Measurements from ENCODE around the gene RAE1. TPM values are rescaled to one million over a fixed set of nuclear protein-coding genes. Genes with fewer than 3 reads are reported as not detected.

Gene RAE1
- total and polyA plus RNA-seq, 2 experiments from 2014 or later, result 35.8 to 43.3 TPM

GRCh38 chr20:57325632-57326356 is 25.3 kb upstream of the RAE1 start:
- 97% methylated on average over 12 of the region's 12 CpGs for WGBS (ENCODE audit: low lambda C conversion rate, missing lambda C conversion rate)
- Histone ChIP-seq H4K20me1 (ENCODE audit: insufficient read depth, poor library complexity, severe bottlenecking) (no peaks in the 10 kb centered on the region), H3K79me2 (no peaks in the 10 kb centered on the region), H3K4me1 (ENCODE audit: insufficient read depth) (no peaks in the 10 kb centered on the region), H3K27me3 (peaks cover 1% of the 10 kb centered on the region), H3K9me2 (replicated peaks; ENCODE audit: insufficient read depth) (no peaks in the 10 kb centered on the region), H2AFZ (no peak overlapping the region), H3K36me3 (replicated peaks; ENCODE audit: insufficient read depth, low read depth) (no peaks in the 10 kb centered on the region), H3K27ac (no peak overlapping the region), H3K4me3 (no peak overlapping the region), H3K9me3 (ENCODE audit: low read depth) (no peaks in the 10 kb centered on the region), H3K4me2 (no peak overlapping the region)
- no peak for DNase-seq (ENCODE audit: low spot score)
- TF ChIP-seq EZH2 (IDR thresholded peaks at IDR 0.05; ENCODE audit: borderline replicate concordance) (no peak), EZH2phosphoT487 (IDR thresholded peaks at IDR 0.05; ENCODE audit: low read depth, severe bottlenecking, unreplicated experiment) (no peak), CTCF (IDR thresholded peaks at IDR 0.05; ENCODE audit: poor library complexity) (no peak)

GRCh38 chr20:57326667-57327455 is 24.2 kb upstream of the RAE1 start:
- H3K4me1 ChIP-seq (ENCODE audit: insufficient read depth), result no peaks in the 10 kb centered on the region
- no peak overlapping the region for H2AFZ ChIP-seq
- H3K9me3 ChIP-seq (ENCODE audit: low read depth), result no peaks in the 10 kb centered on the region
- TF ChIP-seq EZH2 (IDR thresholded peaks at IDR 0.05; ENCODE audit: borderline replicate concordance) (no peak), EZH2phosphoT487 (IDR thresholded peaks at IDR 0.05; ENCODE audit: low read depth, severe bottlenecking, unreplicated experiment) (no peak)
- H3K4me2 ChIP-seq, result no peak overlapping the region
- H3K9me2 ChIP-seq (replicated peaks; ENCODE audit: insufficient read depth), result no peaks in the 10 kb centered on the region
- no peaks in the 10 kb centered on the region for H3K36me3 ChIP-seq (replicated peaks; ENCODE audit: insufficient read depth, low read depth)
- no peaks in the 10 kb centered on the region for H3K79me2 ChIP-seq
- H3K27me3 ChIP-seq, result peaks cover 7% of the 10 kb centered on the region
- WGBS (ENCODE audit: low lambda C conversion rate, missing lambda C conversion rate), result 42% methylated on average over 8 of the region's 8 CpGs
- H4K20me1 ChIP-seq (ENCODE audit: insufficient read depth, poor library complexity, severe bottlenecking), result no peaks in the 10 kb centered on the region
- H3K27ac ChIP-seq, result no peak overlapping the region
- no peak overlapping the region for H3K4me3 ChIP-seq
- DNase-seq (ENCODE audit: low spot score), result peak; percentile 65

- H3K27me3 ChIP-seq, result peaks cover 7% of the 10 kb centered on the region
- WGBS (ENCODE audit: low lambda C conversion rate, missing lambda C conversion rate), result 92% methylated on average over 6 of the region's 6 CpGs
- no peaks in the 10 kb centered on the region for H3K4me1 ChIP-seq (ENCODE audit: insufficient read depth)
Observed at GRCh38 chr20:57327820-57328219, 23.2 kb upstream of the RAE1 start.

More at GRCh38 chr20:57327820-57328219, 23.2 kb upstream of the RAE1 start:
- Histone ChIP-seq H3K36me3 (replicated peaks; ENCODE audit: insufficient read depth, low read depth) (no peaks in the 10 kb centered on the region), H3K4me2 (no peak overlapping the region), H2AFZ (no peak overlapping the region), H3K9me2 (replicated peaks; ENCODE audit: insufficient read depth) (no peaks in the 10 kb centered on the region), H3K4me3 (no peak overlapping the region), H3K79me2 (no peaks in the 10 kb centered on the region), H3K27ac (no peak overlapping the region), H3K9me3 (ENCODE audit: low read depth) (no peaks in the 10 kb centered on the region), H4K20me1 (ENCODE audit: insufficient read depth, poor library complexity, severe bottlenecking) (no peaks in the 10 kb centered on the region)
- no peak for DNase-seq (ENCODE audit: low spot score)
- TF ChIP-seq EZH2phosphoT487 (IDR thresholded peaks at IDR 0.05; ENCODE audit: low read depth, severe bottlenecking, unreplicated experiment) (no peak), EZH2 (IDR thresholded peaks at IDR 0.05; ENCODE audit: borderline replicate concordance) (no peak), CTCF (IDR thresholded peaks at IDR 0.05; ENCODE audit: poor library complexity) (no peak)
